Activated CD4-positive, alpha-beta T cell treated with anti-CD3 and anti-CD28 coated beads for 24 hours (primary cell): ENCODE data around the gene PTPN22.

ENCODE experiments used
- DNase-seq, 2 donors: peaks; one replicate each; pipeline ENCODE4 v3.0.0-alpha.2; 2020; ENCODE audit warnings: low read depth in 2 of 2

The PTPN22 gene

GRCh38 chr1:113802367-113803007 lies 69.0 kb downstream of the PTPN22 start:
- no peak for DNase-seq

DNA sequence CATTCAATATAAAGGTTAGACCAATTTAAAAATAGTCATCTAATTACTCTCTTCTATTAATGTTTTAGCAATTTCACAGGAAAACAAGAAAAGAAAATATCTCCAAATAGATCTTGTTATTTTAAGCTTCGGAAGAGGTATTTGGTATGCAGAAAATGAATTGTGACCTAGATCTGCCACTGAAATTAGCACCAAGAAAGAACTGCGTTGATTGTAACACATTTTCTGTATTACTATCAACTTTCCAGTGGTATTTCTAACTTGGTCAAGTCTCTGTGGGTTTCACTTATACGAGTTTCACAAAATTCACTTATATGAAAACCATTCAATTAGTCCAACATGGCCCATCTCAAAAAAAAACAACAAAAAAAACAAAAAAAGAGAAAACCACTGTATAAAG lies 71.0 kb downstream of the PTPN22 start:
- no peak for DNase-seq

DNA sequence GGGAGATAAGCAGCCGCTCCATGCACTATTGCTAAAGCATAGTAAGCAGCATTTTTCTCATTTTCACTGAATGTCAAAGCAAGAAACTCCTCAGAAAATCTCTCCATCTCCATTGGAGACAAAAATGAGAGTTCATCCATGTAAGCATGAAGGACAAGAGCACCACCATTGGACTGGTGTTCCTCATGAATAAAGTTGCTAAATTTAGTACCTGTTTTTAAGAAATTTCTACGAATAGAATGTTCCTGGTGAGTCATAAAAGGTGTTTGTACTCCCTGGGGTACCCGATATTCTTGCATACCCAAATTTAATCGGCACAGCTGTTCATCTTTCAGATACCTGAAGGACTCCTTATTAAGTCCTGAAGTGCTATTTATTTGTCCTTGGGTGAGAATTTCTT lies 74.0 kb downstream of the PTPN22 start:
- DNase-seq, result no peak

DNA sequence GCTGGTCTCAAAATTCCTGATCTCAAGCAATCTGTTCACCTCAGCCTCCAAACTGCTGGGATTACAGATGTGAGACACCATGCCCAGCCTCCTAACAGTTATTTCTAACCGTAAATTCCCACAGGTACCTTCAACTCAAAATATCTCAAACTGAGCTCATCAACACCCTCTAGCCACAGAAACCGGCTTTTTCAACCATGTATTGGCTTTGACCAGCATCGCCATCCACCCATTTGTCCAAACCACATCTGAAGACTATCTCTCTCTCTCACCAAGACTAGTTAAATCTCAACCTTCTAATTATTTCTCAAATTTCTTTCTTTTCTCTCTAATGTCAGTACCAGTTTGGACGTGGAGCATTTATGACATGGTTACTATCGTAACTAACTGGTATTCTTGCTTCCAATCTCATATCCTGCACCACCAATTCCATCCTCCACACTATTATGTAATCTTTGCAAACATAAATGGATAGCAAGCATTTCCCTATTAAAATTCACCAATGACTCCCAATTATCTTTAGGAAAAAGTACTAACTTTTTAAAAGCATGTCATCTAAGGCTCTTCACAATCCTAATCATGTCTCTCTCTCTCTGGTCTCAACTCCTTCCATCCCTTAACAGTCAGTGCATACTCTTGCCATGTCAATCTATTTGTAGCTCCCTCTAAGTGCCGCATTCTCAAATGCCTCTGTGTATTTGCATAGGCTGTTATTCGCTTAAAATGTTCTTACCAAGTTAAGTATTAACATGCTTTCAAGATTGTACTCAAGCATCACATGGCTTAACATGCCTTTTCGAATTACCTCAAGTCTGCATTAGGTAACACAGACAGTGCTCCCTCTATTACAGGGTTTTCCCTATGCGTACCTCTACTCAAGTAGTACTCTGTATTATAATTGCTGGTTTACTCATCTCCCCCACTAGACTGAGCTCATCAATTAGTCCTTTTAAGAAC lies 77.4 kb downstream of the PTPN22 start:
- DNase-seq, result no peak

DNA sequence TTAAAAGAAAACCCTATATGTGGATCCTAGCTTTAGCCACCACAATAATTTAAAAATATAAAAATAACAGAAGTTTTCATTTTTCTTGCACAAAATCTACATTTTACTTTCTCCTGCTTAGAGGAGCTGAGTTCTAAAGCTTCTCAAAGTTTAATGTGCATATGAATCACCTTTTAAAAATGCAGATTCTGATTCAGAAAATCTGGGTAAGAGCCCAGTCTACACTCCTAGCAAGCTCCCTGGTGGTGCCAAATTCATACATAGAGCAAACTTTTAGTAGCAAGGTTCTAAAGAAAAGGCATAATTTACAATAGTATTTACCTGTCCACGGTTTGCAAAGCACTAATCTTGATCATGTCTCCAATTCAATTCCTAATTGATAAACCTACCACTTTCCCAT lies 78.5 kb downstream of the PTPN22 start:
- DNase-seq, result no peak

DNA sequence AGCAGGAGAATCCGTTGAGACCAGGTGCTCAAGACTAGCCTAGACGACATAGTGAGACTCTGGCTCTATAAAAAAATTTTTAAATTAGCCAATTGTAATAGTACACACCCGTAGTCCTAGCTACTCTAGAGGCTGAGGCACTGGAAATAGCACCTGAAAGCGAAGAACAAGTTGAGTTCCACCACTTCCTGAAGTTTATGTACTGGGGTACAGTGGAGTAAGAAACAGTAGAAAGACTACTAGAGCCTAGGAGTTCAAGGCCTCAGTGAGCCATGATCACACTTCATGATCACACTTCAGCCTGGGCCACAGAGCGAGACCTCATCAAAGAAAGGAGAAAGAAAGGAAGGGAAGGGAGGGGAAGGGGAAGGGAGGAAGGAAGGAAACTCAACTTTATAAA lies 79.0 kb downstream of the PTPN22 start:
- DNase-seq, result no peak

GRCh38 chr1:113788802-113789201 lies 82.7 kb downstream of the PTPN22 start:
- no peak for DNase-seq

DNA sequence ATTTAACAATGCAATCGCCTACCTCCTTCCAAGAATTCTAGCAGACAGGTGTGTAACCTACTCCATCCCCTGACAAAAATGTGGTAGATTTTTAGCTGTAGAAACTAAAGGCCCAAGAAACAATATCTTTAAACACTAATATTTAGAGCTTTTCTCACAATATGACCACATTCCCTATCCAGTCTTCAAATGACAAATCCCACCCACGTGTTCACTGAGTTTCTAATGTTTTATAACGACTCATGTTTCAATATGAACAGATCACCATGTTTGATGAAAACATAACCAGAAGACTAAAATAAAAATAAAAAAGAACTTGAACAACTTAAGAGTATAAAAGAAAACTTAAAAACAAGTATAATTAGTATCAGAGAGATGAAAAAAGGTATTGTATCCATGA lies 83.8 kb downstream of the PTPN22 start:
- DNase-seq, result no peak

- DNase-seq, result no peak
These were observed 85.4 kb downstream of the PTPN22 start for GRCh38 chr1:113786069-113786468.

- DNase-seq, result no peak
These were observed 87.3 kb downstream of the PTPN22 start for GRCh38 chr1:113784104-113784779.

DNA sequence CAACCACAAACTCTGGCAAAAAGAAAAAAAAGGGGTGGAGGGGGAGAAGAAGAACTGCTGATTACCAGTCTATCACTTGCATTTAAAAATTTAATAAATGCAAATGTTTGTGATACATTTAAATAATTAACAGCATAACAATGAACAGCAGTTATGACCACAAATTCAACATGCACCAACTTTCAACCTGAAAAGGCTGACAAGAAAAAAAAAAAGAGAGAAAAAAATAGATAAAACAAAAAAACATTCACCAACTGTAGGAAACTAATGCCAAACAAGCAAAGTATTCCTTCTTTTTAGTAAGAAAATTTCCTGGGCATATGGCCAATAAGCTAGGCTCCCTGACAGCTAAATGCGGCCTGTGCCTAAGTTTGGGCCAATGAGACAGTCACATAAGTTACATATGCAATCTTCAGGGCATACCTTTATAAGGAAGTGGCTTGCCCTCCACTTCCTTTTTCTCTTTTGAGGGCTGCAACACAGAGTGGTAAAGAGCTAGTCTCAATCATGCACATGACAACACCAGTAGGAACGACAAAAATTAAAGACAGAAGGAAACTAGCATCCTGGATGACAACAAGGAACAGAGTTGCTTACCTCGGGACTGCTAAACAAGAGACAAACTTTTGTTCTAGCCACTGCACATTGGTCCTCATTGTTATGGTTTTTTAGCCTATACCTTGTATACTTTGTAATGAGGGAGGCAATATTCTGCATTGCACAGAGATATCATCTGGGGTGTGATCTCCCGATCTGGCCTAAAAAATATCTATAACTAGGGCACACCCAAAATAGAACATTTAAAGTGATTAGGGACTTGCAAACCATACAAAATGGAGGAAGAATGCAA lies 88.0 kb downstream of the PTPN22 start:
- no peak for DNase-seq

DNA sequence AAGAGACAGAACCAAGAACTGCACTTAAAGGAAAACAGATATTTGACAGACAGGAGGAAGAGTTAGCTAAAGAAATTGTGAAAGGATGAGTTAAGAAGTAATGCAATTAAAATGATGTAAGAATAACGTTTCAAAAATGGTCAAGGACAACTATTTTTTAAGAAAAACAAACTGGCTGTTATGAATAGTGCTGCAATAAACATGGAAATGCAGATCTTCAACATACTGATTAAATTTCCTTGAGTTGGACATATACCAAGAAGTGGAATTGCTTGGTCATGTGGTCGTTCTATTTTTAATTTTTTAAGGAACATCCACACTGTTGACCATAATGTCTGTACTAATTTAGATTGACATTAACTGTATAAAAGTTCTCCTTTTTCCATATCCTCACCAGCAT lies 89.1 kb downstream of the PTPN22 start:
- DNase-seq, result no peak

- DNase-seq, result no peak
These were observed 91.0 kb downstream of the PTPN22 start for GRCh38 chr1:113780374-113781146.

DNA sequence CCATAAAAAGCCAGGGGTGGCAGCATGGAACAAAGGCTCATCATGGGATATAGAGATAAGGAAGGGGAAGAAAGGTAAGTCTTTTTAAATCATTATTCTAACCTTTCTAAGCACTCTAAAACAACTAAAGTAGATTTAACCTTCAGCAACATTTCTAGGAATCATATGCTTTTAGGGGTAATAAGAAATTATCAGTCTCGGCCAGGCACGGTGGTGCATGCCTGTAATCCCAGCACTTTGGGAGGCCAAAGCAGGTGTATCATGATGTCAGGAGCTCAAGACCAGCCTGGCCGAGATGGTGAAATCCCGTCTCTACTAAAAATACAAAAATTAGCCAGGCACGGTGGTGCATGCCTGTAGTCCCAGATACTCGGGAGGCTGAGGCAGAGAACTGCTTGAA lies 92.0 kb downstream of the PTPN22 start:
- DNase-seq, result no peak

DNA sequence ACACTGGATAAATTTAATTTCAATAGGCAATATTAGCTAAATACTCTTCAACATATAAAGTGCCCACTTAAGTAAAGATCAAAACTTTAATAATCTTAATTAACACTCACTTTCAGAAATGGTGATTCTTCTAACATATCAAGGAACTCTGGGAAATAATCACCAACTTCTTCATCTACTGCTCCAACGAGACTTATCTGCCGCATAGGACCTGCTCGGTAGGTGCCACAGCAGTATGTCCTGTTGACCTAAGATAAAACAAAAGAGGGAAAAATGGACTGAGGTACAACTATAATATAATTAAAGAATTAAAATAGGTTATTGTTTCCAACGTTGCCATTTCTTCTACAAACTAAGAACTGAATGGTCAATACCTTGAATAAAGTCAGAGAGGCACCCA lies 94.0 kb downstream of the PTPN22 start:
- no peak for DNase-seq

- DNase-seq, result no peak
These were observed 101.5 kb downstream of the PTPN22 start for GRCh38 chr1:113770031-113770430.

- no peak for DNase-seq
These were observed 101.9 kb downstream of the PTPN22 start for GRCh38 chr1:113769601-113769970.

- DNase-seq, result no peak
These were observed 102.5 kb downstream of the PTPN22 start for GRCh38 chr1:113768916-113769600.

DNA sequence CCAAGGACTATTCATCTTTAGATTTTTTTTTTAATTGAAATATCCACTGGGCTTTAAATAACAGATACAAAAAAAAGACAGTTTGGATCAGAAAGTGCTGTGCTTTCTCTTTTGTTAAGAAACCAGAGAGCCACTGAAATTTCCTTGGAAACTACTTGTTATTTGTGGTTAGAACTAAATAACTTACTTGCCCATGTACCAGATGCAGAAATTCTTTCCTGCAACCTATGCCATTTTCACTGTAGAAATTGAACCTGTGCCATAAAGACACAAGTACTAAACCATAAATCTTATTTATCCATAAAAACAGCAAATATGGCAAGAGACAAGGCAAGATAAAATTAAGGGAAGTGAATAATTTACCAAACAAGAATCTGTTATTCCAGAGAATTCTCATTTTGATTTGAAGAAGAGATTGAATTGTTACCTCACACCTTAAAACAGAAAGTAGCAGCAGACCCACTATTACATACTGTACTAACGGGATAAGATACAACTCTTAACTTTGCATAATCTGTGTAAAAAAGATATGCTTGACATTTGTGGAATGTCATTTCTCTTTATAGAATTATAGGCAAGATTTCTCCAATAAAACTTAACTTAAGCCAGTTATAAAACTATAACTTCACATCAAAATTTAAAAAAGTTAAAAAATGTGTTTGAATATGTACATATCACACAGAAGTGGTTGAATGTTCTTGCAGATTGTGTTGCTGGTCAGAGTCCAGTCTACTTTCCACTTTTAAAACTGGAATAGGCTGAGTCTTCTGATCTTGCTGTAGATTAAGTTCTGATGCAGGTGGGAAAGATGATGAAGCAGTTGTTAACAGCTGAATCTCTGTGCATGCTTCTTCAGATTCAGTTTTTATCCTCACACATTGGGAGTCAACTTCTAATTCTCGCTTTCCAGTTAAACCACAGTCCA lies 105.9 kb downstream of the PTPN22 start:
- DNase-seq, result no peak
